Fibroblast of pulmonary artery (primary cell): ENCODE data around the gene TOM1L2.
A peak's percentile ranks its signal among the peaks of the same experiment; 100 is the strongest.

Source experiments
- DNase-seq: peaks from one replicate; pipeline ENCODE4 v3.0.0-alpha.2; 2010; ENCODE audit warnings: low read depth
- H3K4me3 ChIP-seq: replicated peaks from 2 replicates; pipeline ENCODE4 v1.5.1; 2011; ENCODE audit warnings: low read depth, mild to moderate bottlenecking, control low read depth, low read length, moderate library complexity
- TF ChIP-seq, protein P1 (sequence below): IDR thresholded peaks from 2 replicates; pipeline ENCODE4 v1.5.1; 2011; ENCODE audit warnings: mild to moderate bottlenecking, control low read depth, low read length, inconsistent platforms; ENCODE audit errors: missing control alignments

The TOM1L2 gene

DNA sequence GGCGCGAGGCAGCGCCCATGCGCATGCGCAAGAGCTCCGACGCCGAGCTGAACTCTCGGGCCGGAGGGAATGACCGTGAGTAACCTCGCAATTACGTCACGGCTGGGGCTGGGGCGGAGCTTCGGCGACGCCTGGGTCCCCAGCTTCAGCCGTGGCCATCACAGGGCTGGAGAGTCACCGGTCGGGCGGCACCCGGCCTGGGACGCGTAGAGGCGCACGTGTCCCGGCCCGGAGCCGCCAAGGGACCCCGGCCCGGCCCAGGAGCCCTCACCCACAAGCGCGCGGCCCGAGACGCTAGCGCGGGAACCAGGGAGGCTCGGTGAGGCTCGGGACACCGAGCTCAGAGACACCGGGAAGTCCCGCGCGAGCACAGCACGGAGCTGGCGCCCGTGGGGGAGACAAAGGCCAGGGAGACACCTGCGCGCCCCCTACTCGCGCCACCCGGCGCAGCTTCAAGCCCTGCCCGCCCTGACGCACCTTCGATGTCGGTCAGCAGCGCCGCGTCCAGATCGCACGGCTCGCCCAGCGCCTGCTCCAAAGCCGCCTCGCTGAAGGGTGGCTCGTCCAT lies 135.9 kb downstream of the TOM1L2 start:
- DNase-seq, result peak; percentile 95
- TF ChIP-seq, protein P1, sequence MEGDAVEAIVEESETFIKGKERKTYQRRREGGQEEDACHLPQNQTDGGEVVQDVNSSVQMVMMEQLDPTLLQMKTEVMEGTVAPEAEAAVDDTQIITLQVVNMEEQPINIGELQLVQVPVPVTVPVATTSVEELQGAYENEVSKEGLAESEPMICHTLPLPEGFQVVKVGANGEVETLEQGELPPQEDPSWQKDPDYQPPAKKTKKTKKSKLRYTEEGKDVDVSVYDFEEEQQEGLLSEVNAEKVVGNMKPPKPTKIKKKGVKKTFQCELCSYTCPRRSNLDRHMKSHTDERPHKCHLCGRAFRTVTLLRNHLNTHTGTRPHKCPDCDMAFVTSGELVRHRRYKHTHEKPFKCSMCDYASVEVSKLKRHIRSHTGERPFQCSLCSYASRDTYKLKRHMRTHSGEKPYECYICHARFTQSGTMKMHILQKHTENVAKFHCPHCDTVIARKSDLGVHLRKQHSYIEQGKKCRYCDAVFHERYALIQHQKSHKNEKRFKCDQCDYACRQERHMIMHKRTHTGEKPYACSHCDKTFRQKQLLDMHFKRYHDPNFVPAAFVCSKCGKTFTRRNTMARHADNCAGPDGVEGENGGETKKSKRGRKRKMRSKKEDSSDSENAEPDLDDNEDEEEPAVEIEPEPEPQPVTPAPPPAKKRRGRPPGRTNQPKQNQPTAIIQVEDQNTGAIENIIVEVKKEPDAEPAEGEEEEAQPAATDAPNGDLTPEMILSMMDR, result no peak
- H3K4me3 ChIP-seq, result peak overlapping the region; percentile 79

GRCh38 chr17:17835415-17836249 lies 136.6 kb downstream of the TOM1L2 start:
- peak overlapping the region; percentile 79 for H3K4me3 ChIP-seq
- TF ChIP-seq, protein P1, result no peak
- DNase-seq, result no peak

DNA sequence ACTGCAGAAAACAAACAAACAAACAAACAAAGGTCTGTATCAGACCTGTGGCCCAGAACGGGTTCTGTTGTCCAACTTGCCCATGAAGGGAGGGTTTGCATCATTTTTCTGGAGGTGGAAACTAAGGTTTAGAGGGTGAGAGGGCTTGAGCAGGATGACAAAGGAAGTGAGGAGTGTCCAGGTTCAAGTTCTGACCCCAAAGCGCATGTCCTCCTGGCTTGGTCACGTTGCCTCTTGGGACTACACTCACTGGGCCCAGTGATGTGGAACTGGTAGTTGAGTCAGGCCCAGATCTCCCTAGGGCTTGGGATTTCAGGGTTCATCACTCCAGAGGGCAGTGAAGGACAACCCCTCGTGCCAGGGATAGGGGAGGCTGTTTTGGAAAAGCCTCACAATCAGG lies 137.2 kb downstream of the TOM1L2 start:
- no peak for DNase-seq
- TF ChIP-seq, protein P1, result no peak
- peak overlapping the region; percentile 79 for H3K4me3 ChIP-seq

GRCh38 chr17:17833658-17834357 lies 138.4 kb downstream of the TOM1L2 start:
- TF ChIP-seq, protein P1, result no peak
- H3K4me3 ChIP-seq, result no peak overlapping the region
- DNase-seq, result no peak

- TF ChIP-seq, protein P1, result no peak
- no peak for DNase-seq
- no peak overlapping the region for H3K4me3 ChIP-seq
These were observed 140.2 kb downstream of the TOM1L2 start for GRCh38 chr17:17832032-17832363.

DNA sequence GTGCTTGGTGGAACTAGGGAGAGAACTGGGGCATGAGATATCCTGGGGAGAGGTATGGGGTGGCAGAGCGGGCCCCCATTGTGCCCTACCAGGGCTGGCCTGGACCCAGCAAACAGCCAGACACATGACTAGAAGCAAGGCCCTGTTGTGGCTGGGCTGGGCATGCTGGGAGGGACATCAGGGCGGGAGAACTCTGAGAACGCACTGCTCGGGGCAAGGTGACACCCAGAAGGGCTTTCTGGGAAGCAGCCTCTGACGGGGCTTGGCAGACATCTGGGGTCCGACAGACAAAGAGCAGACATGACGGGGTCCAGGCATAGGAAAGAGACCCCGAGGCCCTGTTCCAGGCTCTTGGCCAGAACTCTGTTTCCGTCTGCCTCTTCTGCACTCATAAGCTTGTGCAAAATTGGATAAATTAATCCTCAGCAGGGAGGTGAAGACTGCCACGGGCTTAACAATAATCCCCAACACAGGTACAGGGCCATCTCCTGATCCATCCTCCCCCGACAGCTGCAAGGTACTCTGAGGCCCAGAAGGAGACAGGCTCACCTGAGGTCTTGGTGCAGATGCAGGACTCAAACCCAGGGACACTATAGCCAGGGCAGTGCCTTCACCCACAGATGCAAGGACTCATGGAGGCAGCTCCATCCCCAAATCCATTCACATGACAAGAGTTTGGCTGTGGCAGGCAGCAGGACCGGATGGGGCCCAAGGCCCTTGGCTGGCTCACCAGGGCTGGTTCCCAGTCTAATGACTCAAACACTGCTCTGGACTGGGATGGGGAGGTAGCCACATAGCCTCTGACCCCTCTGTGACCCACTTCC lies 140.8 kb downstream of the TOM1L2 start:
- TF ChIP-seq, protein P1, result no peak

More for the DNA sequence above, 140.8 kb downstream of the TOM1L2 start:
- H3K4me3 ChIP-seq, result no peak overlapping the region
- DNase-seq, result no peak
